ENCODE measurements around the gene TNPO3. TPM values are rescaled to one million over a fixed set of nuclear protein-coding genes. Genes with fewer than 3 reads are reported as not detected.

TNPO3 gene
- total RNA-seq, 1 donor from 2014 or later = 32.6 TPM

DNA sequence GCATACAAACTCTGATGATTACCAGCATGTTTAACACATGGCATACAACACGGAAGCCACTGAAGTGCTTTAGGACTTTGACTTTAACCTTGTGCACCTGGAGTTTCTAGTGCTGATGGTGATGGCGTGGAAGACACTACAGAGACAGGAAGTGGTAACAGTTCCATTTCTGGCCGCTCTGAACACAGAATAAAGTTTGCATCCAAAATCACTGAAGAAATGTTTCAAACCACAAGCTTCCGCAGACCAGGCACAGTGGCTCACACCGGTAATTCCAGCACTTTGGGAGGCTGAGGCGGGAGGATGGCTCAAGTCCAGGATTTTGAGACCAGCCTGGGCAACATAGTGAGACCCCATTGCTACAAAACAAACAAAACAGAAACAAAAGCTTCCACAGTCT lies 40.3 kb upstream of the TNPO3 start:
- no peak overlapping the region for H3K4me3 ChIP-seq
- peaks cover 14% of the 10 kb centered on the region for H3K27me3 ChIP-seq (ENCODE audit: low read depth)
- H3K4me1 ChIP-seq = no peaks in the 10 kb centered on the region
- no peak overlapping the region for H3K27ac ChIP-seq (replicated peaks)
- H3K36me3 ChIP-seq = no peaks in the 10 kb centered on the region
- no peak for DNase-seq
- no peaks in the 10 kb centered on the region for H3K9me3 ChIP-seq (replicated peaks)
- TF ChIP-seq, protein P1, sequence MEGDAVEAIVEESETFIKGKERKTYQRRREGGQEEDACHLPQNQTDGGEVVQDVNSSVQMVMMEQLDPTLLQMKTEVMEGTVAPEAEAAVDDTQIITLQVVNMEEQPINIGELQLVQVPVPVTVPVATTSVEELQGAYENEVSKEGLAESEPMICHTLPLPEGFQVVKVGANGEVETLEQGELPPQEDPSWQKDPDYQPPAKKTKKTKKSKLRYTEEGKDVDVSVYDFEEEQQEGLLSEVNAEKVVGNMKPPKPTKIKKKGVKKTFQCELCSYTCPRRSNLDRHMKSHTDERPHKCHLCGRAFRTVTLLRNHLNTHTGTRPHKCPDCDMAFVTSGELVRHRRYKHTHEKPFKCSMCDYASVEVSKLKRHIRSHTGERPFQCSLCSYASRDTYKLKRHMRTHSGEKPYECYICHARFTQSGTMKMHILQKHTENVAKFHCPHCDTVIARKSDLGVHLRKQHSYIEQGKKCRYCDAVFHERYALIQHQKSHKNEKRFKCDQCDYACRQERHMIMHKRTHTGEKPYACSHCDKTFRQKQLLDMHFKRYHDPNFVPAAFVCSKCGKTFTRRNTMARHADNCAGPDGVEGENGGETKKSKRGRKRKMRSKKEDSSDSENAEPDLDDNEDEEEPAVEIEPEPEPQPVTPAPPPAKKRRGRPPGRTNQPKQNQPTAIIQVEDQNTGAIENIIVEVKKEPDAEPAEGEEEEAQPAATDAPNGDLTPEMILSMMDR (IDR thresholded peaks at IDR 0.05; ENCODE audit: borderline replicate concordance) = no peak
- intact Hi-C loops (cut with micrococcal nuclease) = loop anchor here (10.0 kb wide), 1 partner anchor 190 kb away; no protein-coding TSS in a partner anchor

DNA sequence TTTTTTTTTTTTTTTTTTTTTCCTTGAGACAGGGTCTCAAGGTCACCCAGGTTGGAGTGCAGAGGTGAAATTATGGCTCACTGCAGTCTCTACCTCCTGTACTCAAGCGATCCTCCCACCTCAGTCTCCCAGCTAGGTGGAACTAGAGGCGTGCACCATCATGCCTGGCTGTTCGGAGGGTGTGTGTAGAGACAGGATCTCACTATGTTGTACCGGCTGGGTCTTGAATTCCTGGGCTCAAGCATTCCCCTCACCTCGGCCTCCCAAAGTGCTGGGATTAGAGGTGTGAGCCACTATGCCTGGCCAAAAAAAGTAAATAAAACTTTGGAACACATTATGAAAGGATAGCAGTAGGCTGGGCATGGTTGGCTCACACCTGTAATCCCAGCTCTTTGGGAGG lies 39.6 kb upstream of the TNPO3 start:
- no peaks in the 10 kb centered on the region for H3K4me1 ChIP-seq
- intact Hi-C loops (cut with micrococcal nuclease) = loop anchor here (10.0 kb wide), 1 partner anchor 190 kb away; no protein-coding TSS in a partner anchor

DNA sequence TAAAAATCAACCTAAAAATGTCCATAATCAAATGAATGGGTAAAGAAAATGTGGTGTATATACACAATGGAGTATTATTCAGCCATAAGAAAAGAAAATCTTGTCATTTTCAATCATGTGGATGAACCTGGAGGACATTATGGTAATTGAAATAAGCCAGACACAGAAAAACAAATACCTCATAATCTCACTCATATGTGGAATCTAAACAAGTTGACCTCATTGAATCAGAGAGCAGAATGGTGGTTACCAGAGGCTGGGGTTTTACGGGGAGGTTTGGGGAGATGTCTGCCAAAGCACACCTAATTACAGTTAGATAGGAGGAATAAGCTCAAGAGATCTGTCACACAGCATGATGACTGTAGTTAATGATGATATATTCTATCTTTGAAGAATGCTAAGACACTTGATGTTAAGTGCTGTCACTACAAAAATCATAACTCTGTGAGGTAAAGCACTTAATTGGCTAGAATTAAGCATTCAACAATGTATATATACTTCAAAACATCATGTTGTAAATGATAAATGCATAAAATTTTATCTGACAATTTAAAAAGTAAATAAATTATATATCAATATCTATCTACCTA lies 39.1 kb upstream of the TNPO3 start:
- Histone ChIP-seq H3K27me3 (ENCODE audit: low read depth) (peaks cover 14% of the 10 kb centered on the region), H3K9me3 (replicated peaks) (no peaks in the 10 kb centered on the region), H3K36me3 (no peaks in the 10 kb centered on the region), H3K4me1 (no peaks in the 10 kb centered on the region), H3K4me3 (no peak overlapping the region), H3K27ac (replicated peaks) (no peak overlapping the region)
- intact Hi-C loops (cut with micrococcal nuclease) = loop anchor here (10.0 kb wide), 1 partner anchor 189 kb away; no protein-coding TSS in a partner anchor
- TF ChIP-seq, protein P1 (IDR thresholded peaks at IDR 0.05; ENCODE audit: borderline replicate concordance) = no peak
- DNase-seq = no peak

More for the DNA sequence above, 39.6 kb upstream of the TNPO3 start:
- no peak overlapping the region for H3K4me3 ChIP-seq
- H3K27me3 ChIP-seq (ENCODE audit: low read depth) = peaks cover 14% of the 10 kb centered on the region
- no peak overlapping the region for H3K27ac ChIP-seq (replicated peaks)
- H3K36me3 ChIP-seq = no peaks in the 10 kb centered on the region
- DNase-seq = no peak
- no peaks in the 10 kb centered on the region for H3K9me3 ChIP-seq (replicated peaks)
- TF ChIP-seq, protein P1 (IDR thresholded peaks at IDR 0.05; ENCODE audit: borderline replicate concordance) = no peak

DNA sequence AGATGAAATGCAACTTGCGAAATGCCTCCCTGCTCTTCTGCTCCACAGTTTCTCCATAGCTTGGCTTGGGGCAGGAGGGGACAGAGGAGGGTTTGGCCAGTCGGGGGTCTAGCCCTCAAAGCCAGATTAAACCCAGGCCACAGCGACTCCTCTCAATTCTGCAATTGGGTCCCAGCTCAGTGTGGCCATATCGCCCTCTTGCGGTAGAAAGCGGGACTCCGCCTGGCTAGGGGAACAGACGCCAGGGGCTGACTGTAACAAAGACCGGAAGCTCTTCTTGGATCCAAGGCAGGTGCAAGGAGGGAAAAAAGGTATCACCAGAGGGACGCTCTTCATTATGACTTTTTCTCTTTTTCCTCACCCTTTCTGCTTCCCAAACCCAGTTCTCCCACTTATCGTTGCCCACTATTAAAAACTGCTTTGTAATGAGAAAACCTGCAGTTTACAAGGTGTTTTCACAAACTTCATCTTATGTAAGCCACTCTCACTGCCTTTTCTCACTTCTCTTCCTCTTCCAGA lies 36.6 kb upstream of the TNPO3 start:
- no peaks in the 10 kb centered on the region for H3K9me3 ChIP-seq (replicated peaks)
- intact Hi-C loops (cut with micrococcal nuclease) = loop anchor here (10.0 kb wide), 1 partner anchor 187 kb away; no protein-coding TSS in a partner anchor
- no peaks in the 10 kb centered on the region for H3K36me3 ChIP-seq
- no peaks in the 10 kb centered on the region for H3K4me1 ChIP-seq
- H3K27ac ChIP-seq (replicated peaks) = no peak overlapping the region
- H3K27me3 ChIP-seq (ENCODE audit: low read depth) = peaks cover 14% of the 10 kb centered on the region
- peak; percentile 72 for DNase-seq
- TF ChIP-seq, protein P1 (IDR thresholded peaks at IDR 0.05; ENCODE audit: borderline replicate concordance) = peak; percentile 99
- H3K4me3 ChIP-seq = no peak overlapping the region

DNA sequence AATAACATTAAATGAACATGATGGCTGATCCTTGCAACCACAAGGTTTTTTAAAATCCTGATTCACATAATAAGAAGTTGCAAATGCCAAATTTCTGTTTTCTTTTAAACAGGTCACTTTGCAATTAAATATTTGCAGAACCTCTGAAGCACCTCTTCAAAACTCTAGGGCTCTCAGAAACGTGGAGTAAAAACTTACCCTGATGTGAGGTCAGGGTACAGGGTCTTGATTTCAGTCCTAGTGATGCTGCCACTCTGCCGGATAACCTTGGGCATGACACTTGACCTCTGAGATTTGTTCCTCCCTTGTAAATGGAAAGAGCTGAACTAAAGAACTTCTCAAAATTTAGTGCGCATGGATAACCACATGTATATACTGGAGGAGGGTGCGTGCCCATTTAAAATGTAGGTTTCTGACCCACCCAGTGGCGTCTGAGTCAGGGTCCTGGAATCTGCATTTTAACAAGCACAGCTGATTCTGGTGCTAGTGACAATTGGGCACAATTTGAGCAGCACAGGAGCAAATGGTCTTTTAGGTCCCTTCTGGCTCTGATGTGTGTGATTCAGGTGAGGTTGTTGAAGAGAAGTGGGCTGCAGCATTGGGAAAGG lies 35.5 kb upstream of the TNPO3 start:
- Histone ChIP-seq H3K4me1 (no peaks in the 10 kb centered on the region), H3K9me3 (replicated peaks) (no peaks in the 10 kb centered on the region), H3K27ac (replicated peaks) (no peak overlapping the region), H3K36me3 (no peaks in the 10 kb centered on the region), H3K27me3 (ENCODE audit: low read depth) (peaks cover 19% of the 10 kb centered on the region), H3K4me3 (no peak overlapping the region)
- no peak for DNase-seq
- TF ChIP-seq, protein P1 (IDR thresholded peaks at IDR 0.05; ENCODE audit: borderline replicate concordance) = no peak
- intact Hi-C loops (cut with micrococcal nuclease) = loop anchor here (10.0 kb wide), 1 partner anchor 186 kb away; no protein-coding TSS in a partner anchor
